Osteoblast (primary cell): ENCODE data around the gene MAP3K5. TPM values are rescaled to one million over a fixed set of nuclear protein-coding genes. Genes with fewer than 3 reads are reported as not detected.

Experiments
- DNase-seq: peaks from one replicate; pipeline ENCODE4 v3.0.0; 2011; ENCODE audit warnings: low spot score, mixed read lengths; ENCODE audit not compliant: insufficient read length; ENCODE audit errors: missing footprints
- H2AFZ ChIP-seq: 2 replicates; pipeline ENCODE4 v1.6.0; 2011; ENCODE audit warnings: mild to moderate bottlenecking, low read length
- H3K27ac ChIP-seq: 2 replicates; pipeline ENCODE4 v1.5.1; 2011; ENCODE audit warnings: mild to moderate bottlenecking, low read depth, low read length, moderate library complexity
- H3K27me3 ChIP-seq: 2 replicates; pipeline ENCODE4 v1.6.0; 2012; ENCODE audit warnings: mild to moderate bottlenecking, control low read depth, inconsistent platforms, low read length, moderate library complexity; ENCODE audit not compliant: insufficient read depth
- H3K36me3 ChIP-seq: 2 replicates; pipeline ENCODE4 v1.5.1; 2011; ENCODE audit warnings: mild to moderate bottlenecking, low read length, control low read depth, moderate library complexity; ENCODE audit not compliant: insufficient read depth
- H3K4me1 ChIP-seq: 2 replicates; pipeline ENCODE4 v1.5.1; 2011; ENCODE audit warnings: mild to moderate bottlenecking, low read length, control low read depth, moderate library complexity; ENCODE audit not compliant: insufficient read depth
- H3K4me2 ChIP-seq: 2 replicates; pipeline ENCODE4 v1.6.0; 2011; ENCODE audit warnings: mild to moderate bottlenecking, low read length; ENCODE audit not compliant: insufficient read depth
- H3K4me3 ChIP-seq: fragments of 200-600 bp; sonication (generic); 3 replicates; pipeline ENCODE4 v1.5.1; 2012; ENCODE audit warnings: mild to moderate bottlenecking, low read length, inconsistent platforms; ENCODE audit not compliant: insufficient read depth
- H3K79me2 ChIP-seq: 2 replicates; pipeline ENCODE4 v1.6.0; 2012; ENCODE audit warnings: mild to moderate bottlenecking, low read length, control low read depth, inconsistent platforms; ENCODE audit not compliant: insufficient read depth
- H3K9me3 ChIP-seq: 2 replicates; pipeline ENCODE4 v1.5.1; 2011; ENCODE audit warnings: low read depth, low read length, control low read depth
- H4K20me1 ChIP-seq: 2 replicates; pipeline ENCODE4 v1.6.0; 2012; ENCODE audit warnings: mild to moderate bottlenecking, low read length, control low read depth; ENCODE audit not compliant: insufficient read depth
- total RNA-seq: library from RNA; depleted of rRNA; stranded (reverse); fragments of >200 nt; gene quantifications from 2 replicates; pipeline ENCODE4 v1.2.3, GENCODE V29; 2012
- TF ChIP-seq, protein P1 (sequence below): IDR thresholded peaks from 2 replicates; pipeline ENCODE4 v1.5.1; 2011; ENCODE audit warnings: mild to moderate bottlenecking, low read depth, low read length, moderate library complexity; ENCODE audit errors: extremely low read depth

The MAP3K5 gene
- total RNA-seq, 1 donor: 8.3 TPM

GRCh38 chr6:136771306-136771705 lies 21.0 kb downstream of the MAP3K5 start:
- Histone ChIP-seq H3K27ac (no peak overlapping the region), H3K36me3 (no peaks in the 10 kb centered on the region), H3K4me1 (peaks cover 10% of the 10 kb centered on the region), H2AFZ (no peak overlapping the region), H3K27me3 (no peaks in the 10 kb centered on the region), H3K4me2 (no peak overlapping the region), H4K20me1 (no peaks in the 10 kb centered on the region), H3K79me2 (peaks cover 35% of the 10 kb centered on the region), H3K9me3 (no peaks in the 10 kb centered on the region), H3K4me3 (no peak overlapping the region)
- no peak for DNase-seq
- TF ChIP-seq, protein P1, sequence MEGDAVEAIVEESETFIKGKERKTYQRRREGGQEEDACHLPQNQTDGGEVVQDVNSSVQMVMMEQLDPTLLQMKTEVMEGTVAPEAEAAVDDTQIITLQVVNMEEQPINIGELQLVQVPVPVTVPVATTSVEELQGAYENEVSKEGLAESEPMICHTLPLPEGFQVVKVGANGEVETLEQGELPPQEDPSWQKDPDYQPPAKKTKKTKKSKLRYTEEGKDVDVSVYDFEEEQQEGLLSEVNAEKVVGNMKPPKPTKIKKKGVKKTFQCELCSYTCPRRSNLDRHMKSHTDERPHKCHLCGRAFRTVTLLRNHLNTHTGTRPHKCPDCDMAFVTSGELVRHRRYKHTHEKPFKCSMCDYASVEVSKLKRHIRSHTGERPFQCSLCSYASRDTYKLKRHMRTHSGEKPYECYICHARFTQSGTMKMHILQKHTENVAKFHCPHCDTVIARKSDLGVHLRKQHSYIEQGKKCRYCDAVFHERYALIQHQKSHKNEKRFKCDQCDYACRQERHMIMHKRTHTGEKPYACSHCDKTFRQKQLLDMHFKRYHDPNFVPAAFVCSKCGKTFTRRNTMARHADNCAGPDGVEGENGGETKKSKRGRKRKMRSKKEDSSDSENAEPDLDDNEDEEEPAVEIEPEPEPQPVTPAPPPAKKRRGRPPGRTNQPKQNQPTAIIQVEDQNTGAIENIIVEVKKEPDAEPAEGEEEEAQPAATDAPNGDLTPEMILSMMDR: no peak

GRCh38 chr6:136769759-136770158 lies 22.5 kb downstream of the MAP3K5 start:
- Histone ChIP-seq H3K27ac (no peak overlapping the region), H3K27me3 (no peaks in the 10 kb centered on the region), H2AFZ (no peak overlapping the region), H3K4me2 (no peak overlapping the region), H3K4me1 (peaks cover 3% of the 10 kb centered on the region), H3K79me2 (peaks cover 42% of the 10 kb centered on the region), H3K4me3 (no peak overlapping the region), H4K20me1 (no peaks in the 10 kb centered on the region), H3K36me3 (no peaks in the 10 kb centered on the region), H3K9me3 (no peaks in the 10 kb centered on the region)
- no peak for DNase-seq
- TF ChIP-seq, protein P1: no peak

GRCh38 chr6:136769124-136769523 lies 23.2 kb downstream of the MAP3K5 start:
- peaks cover 44% of the 10 kb centered on the region for H3K79me2 ChIP-seq
- H3K4me3 ChIP-seq: no peak overlapping the region

GRCh38 chr6:136767570-136768309 lies 24.5 kb downstream of the MAP3K5 start:
- Histone ChIP-seq H3K4me2 (no peak overlapping the region), H3K79me2 (peaks cover 45% of the 10 kb centered on the region), H3K4me1 (no peaks in the 10 kb centered on the region), H4K20me1 (no peaks in the 10 kb centered on the region), H2AFZ (no peak overlapping the region), H3K36me3 (no peaks in the 10 kb centered on the region), H3K27ac (no peak overlapping the region), H3K4me3 (no peak overlapping the region), H3K27me3 (no peaks in the 10 kb centered on the region), H3K9me3 (no peaks in the 10 kb centered on the region)
- DNase-seq: no peak
- TF ChIP-seq, protein P1: no peak

More at GRCh38 chr6:136769124-136769523, 23.2 kb downstream of the MAP3K5 start:
- Histone ChIP-seq H4K20me1 (no peaks in the 10 kb centered on the region), H3K4me2 (no peak overlapping the region), H3K27ac (no peak overlapping the region), H2AFZ (no peak overlapping the region), H3K4me1 (no peaks in the 10 kb centered on the region), H3K36me3 (no peaks in the 10 kb centered on the region), H3K27me3 (no peaks in the 10 kb centered on the region), H3K9me3 (no peaks in the 10 kb centered on the region)
- DNase-seq: no peak
- TF ChIP-seq, protein P1: no peak
